HEK293 (cell line): ENCODE data around the gene CD8B.

Experiments used
- CTCF ChIA-PET: fragments of 350-600 bp; formaldehyde crosslinking; extraction: SDS; loops from one replicate; lab custom pipeline; 2021; ENCODE audit warnings: antibody characterized with exemption; lab: Yijun Ruan, JAX
- POLR2A ChIA-PET: fragments of 300-600 bp; formaldehyde crosslinking; extraction: SDS; loops from one replicate; lab custom pipeline; 2020; ENCODE audit warnings: antibody characterized with exemption, inconsistent platforms; lab: Yijun Ruan, JAX
- H3K27ac ChIP-seq: fragments of 200-500 bp; sonication (Bioruptor generic); 2 replicates; pipeline ENCODE4 v1.5.1; 2014; ENCODE audit warnings: low read depth, low read length, control low read depth, inconsistent platforms; ENCODE audit errors: extremely low read depth
- H3K36me3 ChIP-seq, 2 experiments: fragments of 200-500 bp in 1 of 2; sonication (Bioruptor generic) in 1 of 2; 1 replicate in 1 of 2; 2 replicates in 1 of 2; pipeline ENCODE4 v1.5.1; 2014 to 2017; ENCODE audit warnings: inconsistent platforms in 2 of 2, low read length in 2 of 2; ENCODE audit not compliant: control insufficient read depth in 2 of 2, insufficient read depth in 1 of 2
- H3K4me1 ChIP-seq: fragments of 200-500 bp; sonication (Bioruptor generic); 2 replicates; pipeline ENCODE4 v1.5.1; 2014; ENCODE audit warnings: mild to moderate bottlenecking, low read length, inconsistent platforms; ENCODE audit not compliant: control insufficient read depth, insufficient read depth
- H3K4me3 ChIP-seq: 2 replicates; pipeline ENCODE4 v1.5.1; 2011; ENCODE audit warnings: low read depth, mild to moderate bottlenecking, control low read depth, low read length, moderate library complexity
- H3K9me3 ChIP-seq: fragments of 200-500 bp; sonication (Bioruptor generic); 2 replicates; pipeline ENCODE4 v1.5.1; 2014; ENCODE audit warnings: low read depth, low read length, inconsistent platforms; ENCODE audit not compliant: control insufficient read depth, insufficient read depth
- BCL11A ChIP-seq: fragments of 450-650 bp; formaldehyde crosslinking; IDR thresholded peaks from 2 replicates; pipeline ENCODE4 v1.5.1; 2016; ENCODE audit warnings: low read depth, missing biosample characterization, missing genetic modification characterization
- FEZF1 ChIP-seq: fragments of 450-650 bp; formaldehyde crosslinking; IDR thresholded peaks from 2 replicates; pipeline ENCODE4 v1.5.1; 2016; ENCODE audit warnings: missing biosample characterization, missing genetic modification characterization
- HOXA7 ChIP-seq: sonication (generic); formaldehyde crosslinking; IDR thresholded peaks from 2 replicates; pipeline ENCODE4 v1.8.1; 2022; ENCODE audit warnings: missing genetic modification reagents, borderline replicate concordance
- IKZF3 ChIP-seq: fragments of 450-650 bp; IDR thresholded peaks from 2 replicates; pipeline ENCODE4 v1.5.0; 2018; ENCODE audit warnings: missing biosample characterization, mild to moderate bottlenecking, missing genetic modification characterization, moderate library complexity
- KLF16 ChIP-seq: fragments of 450-650 bp; formaldehyde crosslinking; IDR thresholded peaks from 2 replicates; pipeline ENCODE4 v1.5.1; 2017; ENCODE audit warnings: missing biosample characterization, missing genetic modification characterization
- KLF7 ChIP-seq: fragments of 450-650 bp; formaldehyde crosslinking; IDR thresholded peaks from 2 replicates; pipeline ENCODE4 v1.5.1; 2016; ENCODE audit warnings: missing biosample characterization, missing genetic modification characterization, borderline replicate concordance
- KLF8 ChIP-seq: fragments of 450-650 bp; formaldehyde crosslinking; IDR thresholded peaks from 2 replicates; pipeline ENCODE4 v1.5.1; 2016; ENCODE audit warnings: missing biosample characterization, missing genetic modification characterization
- ZBTB21 ChIP-seq: fragments of 450-650 bp; formaldehyde crosslinking; IDR thresholded peaks from 2 replicates; pipeline ENCODE4 v1.5.1; 2017; ENCODE audit warnings: missing biosample characterization, missing genetic modification characterization
- ZNF169 ChIP-seq: fragments of 450-650 bp; formaldehyde crosslinking; IDR thresholded peaks from 2 replicates; pipeline ENCODE4 v1.5.1; 2016; ENCODE audit warnings: missing biosample characterization, missing genetic modification characterization
- ZNF174 ChIP-seq: fragments of 450-650 bp; formaldehyde crosslinking; IDR thresholded peaks from 2 replicates; pipeline ENCODE4 v1.5.0; 2017; ENCODE audit warnings: missing biosample characterization, mild to moderate bottlenecking, missing genetic modification characterization
- ZNF341 ChIP-seq: fragments of 450-650 bp; formaldehyde crosslinking; IDR thresholded peaks from 2 replicates; pipeline ENCODE4; 2016; ENCODE audit warnings: low read depth, missing biosample characterization, missing genetic modification characterization
- ZNF350 ChIP-seq: fragments of 450-650 bp; formaldehyde crosslinking; IDR thresholded peaks from 2 replicates; pipeline ENCODE4 v1.5.0; 2017; ENCODE audit warnings: missing biosample characterization, mild to moderate bottlenecking, missing genetic modification characterization
- ZNF394 ChIP-seq: fragments of 450-650 bp; formaldehyde crosslinking; IDR thresholded peaks from 2 replicates; pipeline ENCODE4 v1.5.1; 2016; ENCODE audit warnings: missing biosample characterization, missing genetic modification characterization, mild to moderate bottlenecking, moderate library complexity, borderline replicate concordance
- ZNF433 ChIP-seq: fragments of 450-650 bp; formaldehyde crosslinking; IDR thresholded peaks from 2 replicates; pipeline ENCODE4 v1.5.1; 2016; ENCODE audit warnings: missing biosample characterization, missing genetic modification characterization, low read depth
- ZNF501 ChIP-seq: fragments of 450-650 bp; formaldehyde crosslinking; IDR thresholded peaks from 2 replicates; pipeline ENCODE4 v1.5.1; 2016; ENCODE audit warnings: missing biosample characterization, missing genetic modification characterization
- ZNF514 ChIP-seq: fragments of 450-650 bp; formaldehyde crosslinking; IDR thresholded peaks from 2 replicates; pipeline ENCODE4 v1.5.1; 2016; ENCODE audit warnings: missing biosample characterization, missing genetic modification characterization
- ZNF544 ChIP-seq: fragments of 450-650 bp; formaldehyde crosslinking; IDR thresholded peaks from 2 replicates; pipeline ENCODE4 v1.5.0; 2017; ENCODE audit warnings: missing biosample characterization, missing genetic modification characterization
- ZNF654 ChIP-seq: fragments of 450-650 bp; formaldehyde crosslinking; IDR thresholded peaks from 2 replicates; pipeline ENCODE4 v1.5.1; 2016; ENCODE audit warnings: low read depth, missing biosample characterization, missing genetic modification characterization
- ZNF660 ChIP-seq: fragments of 450-650 bp; IDR thresholded peaks from 2 replicates; pipeline ENCODE4 v1.5.1; 2018; ENCODE audit warnings: missing biosample characterization, mild to moderate bottlenecking, missing genetic modification characterization
- TF ChIP-seq, protein P1 (sequence below): fragments of 450-650 bp; formaldehyde crosslinking; IDR thresholded peaks from 2 replicates; pipeline ENCODE4 v1.5.1; 2016; ENCODE audit warnings: missing biosample characterization, missing genetic modification characterization
- TF ChIP-seq, protein P2 (sequence below): fragments of 450-650 bp; formaldehyde crosslinking; IDR thresholded peaks from 2 replicates; pipeline ENCODE4 v1.5.1; 2016; ENCODE audit warnings: missing biosample characterization, missing genetic modification characterization
- TF ChIP-seq, protein P3 (sequence below): IDR thresholded peaks from 2 replicates; pipeline ENCODE4 v1.6.1; 2011; ENCODE audit warnings: mild to moderate bottlenecking, low read depth, low read length, borderline replicate concordance
- TF ChIP-seq, protein P4 (sequence below): fragments of 450-650 bp; formaldehyde crosslinking; IDR thresholded peaks from 2 replicates; pipeline ENCODE4 v1.5.1; 2016; ENCODE audit warnings: missing biosample characterization, missing genetic modification characterization
- TF ChIP-seq, protein P5 (sequence below): fragments of 450-650 bp; formaldehyde crosslinking; IDR thresholded peaks from 2 replicates; pipeline ENCODE4 v1.5.1; 2016; ENCODE audit warnings: missing biosample characterization, missing genetic modification characterization, low read depth

The CD8B gene

DNA sequence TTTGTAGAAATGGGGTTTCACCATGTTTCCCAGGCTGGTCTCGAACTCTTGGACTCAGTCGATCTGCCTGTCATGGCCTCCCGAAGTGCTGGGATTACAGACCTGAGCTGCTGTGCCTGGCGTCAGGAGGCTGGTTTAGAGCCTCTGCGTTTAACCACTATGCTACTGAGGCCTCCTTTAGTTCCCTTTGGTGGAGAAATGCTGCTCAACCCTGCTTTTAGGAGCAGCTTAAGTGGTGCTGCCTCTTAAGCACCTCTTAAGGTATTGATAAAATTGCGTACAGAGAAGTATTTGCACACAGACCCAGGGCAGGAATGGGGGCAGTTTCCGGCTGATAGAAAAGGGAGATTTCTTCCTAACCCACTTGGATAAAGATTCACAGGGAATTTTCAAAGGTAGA is 78.9 kb downstream of the CD8B start:
- ChIA-PET POLR2A (no interaction called here), CTCF (interaction anchor here (1.2 kb wide), 1 partner anchor 9 kb away, joined by 3 read pairs; no protein-coding TSS in a partner anchor)
- no peak overlapping the region for H3K27ac ChIP-seq
- TF ChIP-seq IKZF3 (tag by site-specific recombination) = no peak
- no peak for TF ChIP-seq ZNF341 (tag by site-specific recombination)
- TF ChIP-seq, protein P1, sequence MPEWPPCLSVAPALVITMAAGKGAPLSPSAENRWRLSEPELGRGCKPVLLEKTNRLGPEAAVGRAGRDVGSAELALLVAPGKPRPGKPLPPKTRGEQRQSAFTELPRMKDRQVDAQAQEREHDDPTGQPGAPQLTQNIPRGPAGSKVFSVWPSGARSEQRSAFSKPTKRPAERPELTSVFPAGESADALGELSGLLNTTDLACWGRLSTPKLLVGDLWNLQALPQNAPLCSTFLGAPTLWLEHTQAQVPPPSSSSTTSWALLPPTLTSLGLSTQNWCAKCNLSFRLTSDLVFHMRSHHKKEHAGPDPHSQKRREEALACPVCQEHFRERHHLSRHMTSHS (tag by site-specific recombination) = no peak
- TF ChIP-seq ZNF501 (tag by site-specific recombination) = no peak
- TF ChIP-seq KLF8 (tag by site-specific recombination) = no peak
- no peak for TF ChIP-seq HOXA7 (CRISPR knock-in tag)
- no peak for TF ChIP-seq ZNF394
- TF ChIP-seq ZBTB21 (tag by site-specific recombination) = no peak
- TF ChIP-seq, protein P2, sequence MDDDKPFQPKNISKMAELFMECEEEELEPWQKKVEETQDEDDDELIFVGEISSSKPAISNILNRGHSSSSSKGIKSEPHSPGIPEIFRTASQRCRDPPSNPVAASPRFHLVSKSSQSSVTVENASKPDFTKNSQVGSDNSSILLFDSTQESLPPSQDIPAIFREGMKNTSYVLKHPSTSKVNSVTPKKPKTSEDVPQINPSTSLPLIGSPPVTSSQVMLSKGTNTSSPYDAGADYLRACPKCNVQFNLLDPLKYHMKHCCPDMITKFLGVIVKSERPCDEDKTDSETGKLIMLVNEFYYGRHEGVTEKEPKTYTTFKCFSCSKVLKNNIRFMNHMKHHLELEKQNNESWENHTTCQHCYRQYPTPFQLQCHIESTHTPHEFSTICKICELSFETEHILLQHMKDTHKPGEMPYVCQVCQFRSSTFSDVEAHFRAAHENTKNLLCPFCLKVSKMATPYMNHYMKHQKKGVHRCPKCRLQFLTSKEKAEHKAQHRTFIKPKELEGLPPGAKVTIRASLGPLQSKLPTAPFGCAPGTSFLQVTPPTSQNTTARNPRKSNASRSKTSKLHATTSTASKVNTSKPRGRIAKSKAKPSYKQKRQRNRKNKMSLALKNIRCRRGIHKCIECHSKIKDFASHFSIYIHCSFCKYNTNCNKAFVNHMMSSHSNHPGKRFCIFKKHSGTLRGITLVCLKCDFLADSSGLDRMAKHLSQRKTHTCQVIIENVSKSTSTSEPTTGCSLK (tag by site-specific recombination) = no peak
- TF ChIP-seq, protein P3, sequence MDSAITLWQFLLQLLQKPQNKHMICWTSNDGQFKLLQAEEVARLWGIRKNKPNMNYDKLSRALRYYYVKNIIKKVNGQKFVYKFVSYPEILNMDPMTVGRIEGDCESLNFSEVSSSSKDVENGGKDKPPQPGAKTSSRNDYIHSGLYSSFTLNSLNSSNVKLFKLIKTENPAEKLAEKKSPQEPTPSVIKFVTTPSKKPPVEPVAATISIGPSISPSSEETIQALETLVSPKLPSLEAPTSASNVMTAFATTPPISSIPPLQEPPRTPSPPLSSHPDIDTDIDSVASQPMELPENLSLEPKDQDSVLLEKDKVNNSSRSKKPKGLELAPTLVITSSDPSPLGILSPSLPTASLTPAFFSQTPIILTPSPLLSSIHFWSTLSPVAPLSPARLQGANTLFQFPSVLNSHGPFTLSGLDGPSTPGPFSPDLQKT = no peak
- TF ChIP-seq ZNF350 (tag by site-specific recombination) = no peak
- TF ChIP-seq ZNF169 (tag by site-specific recombination) = no peak
- TF ChIP-seq ZNF514 (tag by site-specific recombination) = no peak
- no peak for TF ChIP-seq KLF16 (tag by site-specific recombination)
- TF ChIP-seq KLF7 (tag by site-specific recombination) = no peak
- no peak for TF ChIP-seq BCL11A
- TF ChIP-seq ZNF174 (tag by site-specific recombination) = no peak
- H3K36me3 ChIP-seq = no peaks in the 10 kb centered on the region
- no peak overlapping the region for H3K4me3 ChIP-seq
- H3K9me3 ChIP-seq = no peaks in the 10 kb centered on the region
- no peaks in the 10 kb centered on the region for H3K4me1 ChIP-seq

DNA sequence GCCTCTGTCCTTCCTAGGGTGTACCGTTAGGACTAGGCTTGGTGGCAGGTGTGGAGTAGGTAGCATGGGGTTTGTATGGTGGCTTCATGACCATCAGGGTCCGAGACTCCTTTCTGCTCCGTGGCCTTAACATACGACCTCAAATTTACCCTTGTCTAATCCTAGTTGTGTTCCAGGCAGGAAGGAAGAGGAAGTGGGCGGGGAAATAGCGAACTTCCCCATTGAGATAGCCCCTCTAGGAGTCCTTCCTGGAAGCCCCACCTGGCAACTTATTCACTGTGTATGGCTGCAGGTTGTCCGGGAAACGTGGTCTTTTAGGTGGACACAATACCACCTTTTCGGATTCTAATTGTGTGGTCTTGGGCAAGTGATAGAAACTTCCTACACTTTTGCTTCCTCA is 80.3 kb downstream of the CD8B start:
- peaks cover 0 to 8% of the 10 kb centered on the region in 2 experiments; a peak in 1 of 3 replicates for H3K36me3 ChIP-seq
- H3K27ac ChIP-seq = no peak overlapping the region
- POLR2A ChIA-PET = no interaction called here
- CTCF ChIA-PET = interaction anchor here (1.7 to 1.9 kb wide), 2 partner anchors 11 to 16 kb away, joined by 5 to 6 read pairs; no protein-coding TSS in a partner anchor
- no peak for TF ChIP-seq ZNF544
- TF ChIP-seq, protein P4, sequence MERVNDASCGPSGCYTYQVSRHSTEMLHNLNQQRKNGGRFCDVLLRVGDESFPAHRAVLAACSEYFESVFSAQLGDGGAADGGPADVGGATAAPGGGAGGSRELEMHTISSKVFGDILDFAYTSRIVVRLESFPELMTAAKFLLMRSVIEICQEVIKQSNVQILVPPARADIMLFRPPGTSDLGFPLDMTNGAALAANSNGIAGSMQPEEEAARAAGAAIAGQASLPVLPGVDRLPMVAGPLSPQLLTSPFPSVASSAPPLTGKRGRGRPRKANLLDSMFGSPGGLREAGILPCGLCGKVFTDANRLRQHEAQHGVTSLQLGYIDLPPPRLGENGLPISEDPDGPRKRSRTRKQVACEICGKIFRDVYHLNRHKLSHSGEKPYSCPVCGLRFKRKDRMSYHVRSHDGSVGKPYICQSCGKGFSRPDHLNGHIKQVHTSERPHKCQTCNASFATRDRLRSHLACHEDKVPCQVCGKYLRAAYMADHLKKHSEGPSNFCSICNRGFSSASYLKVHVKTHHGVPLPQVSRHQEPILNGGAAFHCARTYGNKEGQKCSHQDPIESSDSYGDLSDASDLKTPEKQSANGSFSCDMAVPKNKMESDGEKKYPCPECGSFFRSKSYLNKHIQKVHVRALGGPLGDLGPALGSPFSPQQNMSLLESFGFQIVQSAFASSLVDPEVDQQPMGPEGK (tag by site-specific recombination) = no peak
- no peak for TF ChIP-seq ZNF654 (tag by site-specific recombination)
- TF ChIP-seq, protein P5, sequence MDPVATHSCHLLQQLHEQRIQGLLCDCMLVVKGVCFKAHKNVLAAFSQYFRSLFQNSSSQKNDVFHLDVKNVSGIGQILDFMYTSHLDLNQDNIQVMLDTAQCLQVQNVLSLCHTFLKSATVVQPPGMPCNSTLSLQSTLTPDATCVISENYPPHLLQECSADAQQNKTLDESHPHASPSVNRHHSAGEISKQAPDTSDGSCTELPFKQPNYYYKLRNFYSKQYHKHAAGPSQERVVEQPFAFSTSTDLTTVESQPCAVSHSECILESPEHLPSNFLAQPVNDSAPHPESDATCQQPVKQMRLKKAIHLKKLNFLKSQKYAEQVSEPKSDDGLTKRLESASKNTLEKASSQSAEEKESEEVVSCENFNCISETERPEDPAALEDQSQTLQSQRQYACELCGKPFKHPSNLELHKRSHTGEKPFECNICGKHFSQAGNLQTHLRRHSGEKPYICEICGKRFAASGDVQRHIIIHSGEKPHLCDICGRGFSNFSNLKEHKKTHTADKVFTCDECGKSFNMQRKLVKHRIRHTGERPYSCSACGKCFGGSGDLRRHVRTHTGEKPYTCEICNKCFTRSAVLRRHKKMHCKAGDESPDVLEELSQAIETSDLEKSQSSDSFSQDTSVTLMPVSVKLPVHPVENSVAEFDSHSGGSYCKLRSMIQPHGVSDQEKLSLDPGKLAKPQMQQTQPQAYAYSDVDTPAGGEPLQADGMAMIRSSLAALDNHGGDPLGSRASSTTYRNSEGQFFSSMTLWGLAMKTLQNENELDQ (tag by site-specific recombination) = no peak
- TF ChIP-seq FEZF1 (tag by site-specific recombination) = no peak
- TF ChIP-seq ZNF660 (tag by site-specific recombination) = no peak
- no peak for TF ChIP-seq ZNF433 (tag by site-specific recombination)
- H3K9me3 ChIP-seq = no peaks in the 10 kb centered on the region
- H3K4me1 ChIP-seq = no peaks in the 10 kb centered on the region
- no peak overlapping the region for H3K4me3 ChIP-seq
